A673 (cell line): ENCODE results near the gene GMDS. TPM values are rescaled to one million over a fixed set of nuclear protein-coding genes. Genes with fewer than 3 reads are reported as not detected.

Experiments used
- BruUV-seq: library from RNA; stranded (reverse); fragments of 400-500 nt; replicated peaks from 2 replicates; lab custom pipeline; 2021; lab: Mats Ljungman, UMichigan
- CTCF ChIA-PET: fragments of 300-600 bp; sonication (Branson Sonifier 250); formaldehyde crosslinking; loops from one replicate; lab custom pipeline; 2022; ENCODE audit warnings: antibody characterized with exemption; lab: Charles Lee
- POLR2A ChIA-PET: fragments of 300-600 bp; sonication (Branson Sonifier 250); formaldehyde crosslinking; loops from one replicate; lab custom pipeline; 2022; ENCODE audit warnings: antibody characterized with exemption; ENCODE audit not compliant: low non-redundant PET; lab: Charles Lee
- DNase-seq: peaks from one replicate; pipeline ENCODE4 v3.0.0-alpha.2; 2015; ENCODE audit warnings: low spot score
- H3K27ac ChIP-seq: fragments of 200-600 bp; sonication (generic); 2 replicates; pipeline ENCODE4 v1.5.1; 2016; ENCODE audit warnings: mixed run types, low read depth, mild to moderate bottlenecking, mixed read lengths, antibody characterized with exemption, low read length; ENCODE audit not compliant: poor library complexity, severe bottlenecking
- H3K27me3 ChIP-seq: fragments of 200-600 bp; sonication (generic); replicated peaks from 2 replicates; pipeline ENCODE4 v1.6.1; 2017; ENCODE audit warnings: mixed run types, low read depth, mild to moderate bottlenecking, mixed read lengths, antibody characterized with exemption, low read length; ENCODE audit not compliant: insufficient read depth, poor library complexity
- H3K36me3 ChIP-seq: fragments of 200-600 bp; sonication (generic); 2 replicates; pipeline ENCODE4 v1.6.1; 2016; ENCODE audit warnings: mixed run types, mild to moderate bottlenecking, mixed read lengths, antibody characterized with exemption, low read length; ENCODE audit not compliant: insufficient read depth, poor library complexity, severe bottlenecking
- H3K4me1 ChIP-seq: fragments of 200-600 bp; sonication (generic); 2 replicates; pipeline ENCODE4 v1.6.1; 2017; ENCODE audit warnings: mixed run types, mild to moderate bottlenecking, mixed read lengths, antibody characterized with exemption, low read length; ENCODE audit not compliant: insufficient read depth, poor library complexity, severe bottlenecking
- H3K4me3 ChIP-seq: fragments of 200-600 bp; sonication (generic); 2 replicates; pipeline ENCODE4 v1.5.1; 2016; ENCODE audit warnings: low read depth, mixed run types, mild to moderate bottlenecking, mixed read lengths, low read length; ENCODE audit not compliant: poor library complexity, severe bottlenecking
- H3K9me3 ChIP-seq: fragments of 200-600 bp; sonication (generic); 2 replicates; pipeline ENCODE4 v1.6.1; 2016; ENCODE audit warnings: mixed run types, low read depth, mild to moderate bottlenecking, mixed read lengths, antibody characterized with exemption, low read length; ENCODE audit not compliant: poor library complexity, severe bottlenecking
- CTCF ChIP-seq: fragments of 300-800, 200-600 bp; sonication (generic); conservative IDR thresholded peaks from 2 replicates; pipeline ENCODE4 v1.5.1; 2017; ENCODE audit warnings: low read depth, mild to moderate bottlenecking, antibody characterized with exemption, low read length, moderate library complexity, mixed read lengths
- EZH2 ChIP-seq: fragments of 200-600 bp; sonication (generic); IDR thresholded peaks from 2 replicates; pipeline ENCODE4 v1.6.1; 2017; ENCODE audit warnings: borderline replicate concordance, low read depth, mild to moderate bottlenecking, mixed read lengths, antibody characterized with exemption, low read length; ENCODE audit not compliant: poor library complexity, severe bottlenecking
- intact Hi-C: fragments of 100-400 bp; cut with micrococcal nuclease; formaldehyde crosslinking; loops from one replicate; pipeline ENCODE4 v1.10.0; 2022; ENCODE audit not compliant: unreplicated experiment
- total RNA-seq: library from RNA; stranded (reverse); gene quantifications from 2 replicates; pipeline ENCODE4 v1.2.3, GENCODE V29; 2021

Gene GMDS
- total RNA-seq, 1 experiment from 2014 or later, result 15.2 TPM

- Histone ChIP-seq H3K4me1 (no peaks in the 10 kb centered on the region), H3K36me3 (no peaks in the 10 kb centered on the region), H3K27ac (no peak overlapping the region), H3K27me3 (no peaks in the 10 kb centered on the region), H3K4me3 (no peak overlapping the region), H3K9me3 (no peaks in the 10 kb centered on the region)
- no TSS peak for BruUV-seq
- ChIA-PET CTCF (no interaction called here), POLR2A (no interaction called here)
- no peak for TF ChIP-seq CTCF
- no peak for TF ChIP-seq EZH2
- DNase-seq, result no peak
- intact Hi-C loops, result no loop called here
Observed at GRCh38 chr6:1904898-1905297, 340.5 kb downstream of the GMDS start.

GRCh38 chr6:1904466-1904799, 341.0 kb downstream of the GMDS start:
- ChIA-PET POLR2A (no interaction called here), CTCF (no interaction called here)
- no peaks in the 10 kb centered on the region for H3K9me3 ChIP-seq
- no peaks in the 10 kb centered on the region for H3K4me1 ChIP-seq
- no peak for DNase-seq
- no TSS peak for BruUV-seq
- TF ChIP-seq EZH2, result no peak
- intact Hi-C loops, result no loop called here
- H3K27me3 ChIP-seq, result no peaks in the 10 kb centered on the region
- H3K4me3 ChIP-seq, result no peak overlapping the region
- no peaks in the 10 kb centered on the region for H3K36me3 ChIP-seq
- H3K27ac ChIP-seq, result no peak overlapping the region

GRCh38 chr6:1903780-1904465, 341.5 kb downstream of the GMDS start:
- intact Hi-C loops, result no loop called here
- no TSS peak for BruUV-seq
- DNase-seq, result no peak

More at GRCh38 chr6:1903780-1904465, 341.5 kb downstream of the GMDS start:
- ChIA-PET CTCF (no interaction called here), POLR2A (no interaction called here)
- Histone ChIP-seq H3K36me3 (no peaks in the 10 kb centered on the region), H3K27ac (no peak overlapping the region), H3K4me1 (no peaks in the 10 kb centered on the region), H3K4me3 (no peak overlapping the region), H3K27me3 (no peaks in the 10 kb centered on the region), H3K9me3 (no peaks in the 10 kb centered on the region)
- TF ChIP-seq CTCF (no peak), EZH2 (no peak)
